ENCODE results near the gene TSLP. TPM values are rescaled to one million over a fixed set of nuclear protein-coding genes. Genes with fewer than 3 reads are reported as not detected.

The TSLP gene
- total RNA-seq, 1 donor from 2014 or later, result not detected

DNA sequence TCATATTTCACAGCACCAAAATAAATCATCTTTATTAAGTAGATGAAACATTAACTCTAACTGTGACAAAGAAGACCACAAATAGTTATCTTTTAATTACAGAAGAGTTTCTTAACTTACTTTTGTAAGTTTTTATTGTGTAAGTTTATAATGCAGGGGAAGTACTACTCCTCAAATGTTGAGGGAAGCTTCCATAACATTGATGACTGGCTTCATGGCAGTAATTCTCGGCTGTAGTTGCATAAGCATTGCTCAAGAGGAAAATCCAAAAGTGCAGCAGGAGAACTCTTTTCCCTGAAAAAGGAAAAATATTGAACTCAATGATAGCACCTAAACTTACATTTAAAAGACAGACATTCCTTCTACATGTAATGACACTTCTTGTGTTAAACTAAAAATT lies 4.6 kb downstream of the TSLP start:
- Mint-ChIP-seq H3K27ac (ENCODE audit: unreplicated experiment) (no peak overlapping the region), H3K4me3 (ENCODE audit: unreplicated experiment) (no peak overlapping the region), H3K9me3 (ENCODE audit: unreplicated experiment) (no peaks in the 10 kb centered on the region), H3K27me3 (ENCODE audit: unreplicated experiment) (peaks cover 75% of the 10 kb centered on the region), H3K4me1 (ENCODE audit: unreplicated experiment) (peaks cover 12% of the 10 kb centered on the region), H3K36me3 (ENCODE audit: unreplicated experiment) (no peaks in the 10 kb centered on the region)
- no peak for DNase-seq (ENCODE audit: extremely low spot score, unreplicated experiment)
- TF ChIP-seq, protein P1, sequence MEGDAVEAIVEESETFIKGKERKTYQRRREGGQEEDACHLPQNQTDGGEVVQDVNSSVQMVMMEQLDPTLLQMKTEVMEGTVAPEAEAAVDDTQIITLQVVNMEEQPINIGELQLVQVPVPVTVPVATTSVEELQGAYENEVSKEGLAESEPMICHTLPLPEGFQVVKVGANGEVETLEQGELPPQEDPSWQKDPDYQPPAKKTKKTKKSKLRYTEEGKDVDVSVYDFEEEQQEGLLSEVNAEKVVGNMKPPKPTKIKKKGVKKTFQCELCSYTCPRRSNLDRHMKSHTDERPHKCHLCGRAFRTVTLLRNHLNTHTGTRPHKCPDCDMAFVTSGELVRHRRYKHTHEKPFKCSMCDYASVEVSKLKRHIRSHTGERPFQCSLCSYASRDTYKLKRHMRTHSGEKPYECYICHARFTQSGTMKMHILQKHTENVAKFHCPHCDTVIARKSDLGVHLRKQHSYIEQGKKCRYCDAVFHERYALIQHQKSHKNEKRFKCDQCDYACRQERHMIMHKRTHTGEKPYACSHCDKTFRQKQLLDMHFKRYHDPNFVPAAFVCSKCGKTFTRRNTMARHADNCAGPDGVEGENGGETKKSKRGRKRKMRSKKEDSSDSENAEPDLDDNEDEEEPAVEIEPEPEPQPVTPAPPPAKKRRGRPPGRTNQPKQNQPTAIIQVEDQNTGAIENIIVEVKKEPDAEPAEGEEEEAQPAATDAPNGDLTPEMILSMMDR (IDR thresholded peaks at IDR 0.05), result no peak

GRCh38 chr5:111077678-111078077 lies 6.2 kb downstream of the TSLP start:
- TF ChIP-seq, protein P1 (IDR thresholded peaks at IDR 0.05), result no peak
- Mint-ChIP-seq H3K27me3 (ENCODE audit: unreplicated experiment) (peaks cover 75% of the 10 kb centered on the region), H3K4me3 (ENCODE audit: unreplicated experiment) (no peak overlapping the region), H3K27ac (ENCODE audit: unreplicated experiment) (no peak overlapping the region), H3K36me3 (ENCODE audit: unreplicated experiment) (no peaks in the 10 kb centered on the region), H3K4me1 (ENCODE audit: unreplicated experiment) (peaks cover 11% of the 10 kb centered on the region), H3K9me3 (ENCODE audit: unreplicated experiment) (no peaks in the 10 kb centered on the region)
- DNase-seq (ENCODE audit: extremely low spot score, unreplicated experiment), result no peak

- Mint-ChIP-seq H3K27ac (ENCODE audit: unreplicated experiment) (no peak overlapping the region), H3K27me3 (ENCODE audit: unreplicated experiment) (peaks cover 68% of the 10 kb centered on the region), H3K9me3 (ENCODE audit: unreplicated experiment) (no peaks in the 10 kb centered on the region), H3K4me1 (ENCODE audit: unreplicated experiment) (no peaks in the 10 kb centered on the region), H3K4me3 (ENCODE audit: unreplicated experiment) (no peak overlapping the region), H3K36me3 (ENCODE audit: unreplicated experiment) (no peaks in the 10 kb centered on the region)
- no peak for DNase-seq (ENCODE audit: extremely low spot score, unreplicated experiment)
- TF ChIP-seq, protein P1 (IDR thresholded peaks at IDR 0.05), result no peak
Observed at GRCh38 chr5:111079846-111080245, 8.3 kb downstream of the TSLP start.

GRCh38 chr5:111083323-111083722 lies 11.8 kb downstream of the TSLP start:
- H3K27me3 Mint-ChIP-seq (ENCODE audit: unreplicated experiment), result peaks cover 43% of the 10 kb centered on the region
- H3K9me3 Mint-ChIP-seq (ENCODE audit: unreplicated experiment), result no peaks in the 10 kb centered on the region
- H3K4me1 Mint-ChIP-seq (ENCODE audit: unreplicated experiment), result no peaks in the 10 kb centered on the region
- no peaks in the 10 kb centered on the region for H3K36me3 Mint-ChIP-seq (ENCODE audit: unreplicated experiment)
- TF ChIP-seq, protein P1 (IDR thresholded peaks at IDR 0.05), result no peak
- no peak for DNase-seq (ENCODE audit: extremely low spot score, unreplicated experiment)
- no peak overlapping the region for H3K4me3 Mint-ChIP-seq (ENCODE audit: unreplicated experiment)
- H3K27ac Mint-ChIP-seq (ENCODE audit: unreplicated experiment), result no peak overlapping the region

DNA sequence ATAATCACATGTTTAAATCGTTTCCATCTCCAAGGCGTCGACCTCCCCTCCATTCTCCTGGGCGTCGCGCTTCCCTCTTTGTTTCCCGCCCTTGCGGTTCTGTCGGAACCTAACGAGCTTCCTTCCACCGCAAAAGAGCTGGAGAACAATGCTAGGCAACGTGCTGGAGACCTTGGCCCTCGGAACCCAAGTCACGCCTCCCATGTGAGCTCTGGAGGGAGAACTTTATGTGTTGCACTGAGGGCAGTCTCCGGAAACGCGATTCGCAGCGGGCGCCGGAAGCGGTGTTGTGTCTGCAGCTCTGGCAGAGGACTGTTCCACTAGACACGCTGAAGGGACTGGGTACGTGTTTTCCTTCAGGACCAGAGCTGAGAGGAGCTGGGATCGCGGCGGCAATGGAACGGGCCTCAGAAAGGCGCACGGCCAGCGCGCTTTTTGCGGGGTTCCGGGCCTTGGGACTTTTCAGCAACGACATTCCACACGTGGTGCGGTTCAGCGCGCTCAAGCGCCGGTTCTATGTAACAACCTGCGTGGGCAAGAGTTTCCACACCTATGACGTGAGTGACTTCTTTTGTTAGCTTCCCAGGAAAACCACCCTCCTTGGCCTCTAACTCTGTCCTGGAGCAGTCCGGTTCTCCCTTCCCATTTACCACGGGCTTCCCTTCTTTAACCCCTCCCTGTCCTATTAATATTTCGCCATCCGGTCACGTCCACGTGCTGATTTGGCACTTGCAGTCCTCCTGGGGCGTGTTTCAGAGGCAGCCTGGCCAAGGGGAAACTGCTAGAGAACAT lies 20.7 kb downstream of the TSLP start, which contains the start of gene WDR36:
Gene WDR36 (plus strand): TSS at position 287 of the 792 bp plus-strand sequence. CDS start 109 bp downstream, at position 396.
- Mint-ChIP-seq H3K27me3 (ENCODE audit: unreplicated experiment) (no peaks in the 10 kb centered on the region), H3K27ac (ENCODE audit: unreplicated experiment) (peak within 1 kb of the TSS; percentile 80), H3K9me3 (ENCODE audit: unreplicated experiment) (peaks cover 4% of the 10 kb centered on the region), H3K36me3 (ENCODE audit: unreplicated experiment) (peaks cover 13% of the 10 kb centered on the region), H3K4me3 (ENCODE audit: unreplicated experiment) (peak within 1 kb of the TSS; percentile 90), H3K4me1 (ENCODE audit: unreplicated experiment) (peaks cover 20% of the 10 kb centered on the region)
- TF ChIP-seq, protein P1 (IDR thresholded peaks at IDR 0.05), result no peak
- DNase-seq (ENCODE audit: extremely low spot score, unreplicated experiment), result peak; percentile 95
